VCaP (cell line): ENCODE data around the gene MPDZ.

Source experiments
- H3K27ac ChIP-seq: fragments of 450-650 bp; 2 replicates; pipeline ENCODE4 v1.5.1; 2017
- CTCF ChIP-seq: fragments of 450-650 bp; conservative IDR thresholded peaks from 2 replicates; pipeline ENCODE4 v1.5.1; 2017; ENCODE audit warnings: mild to moderate bottlenecking, moderate library complexity

The MPDZ gene

GRCh38 chr9:13069498-13069897 is 210.0 kb downstream of the MPDZ start:
- H3K27ac ChIP-seq = peak overlapping the region; percentile 95
- TF ChIP-seq CTCF = no peak

GRCh38 chr9:13064676-13065075 is 214.8 kb downstream of the MPDZ start:
- H3K27ac ChIP-seq = no peak overlapping the region
- TF ChIP-seq CTCF = no peak

GRCh38 chr9:13063880-13064459 is 215.5 kb downstream of the MPDZ start:
- no peak overlapping the region for H3K27ac ChIP-seq
- TF ChIP-seq CTCF = no peak

GRCh38 chr9:13061390-13061789 is 218.1 kb downstream of the MPDZ start:
- no peak for TF ChIP-seq CTCF
- H3K27ac ChIP-seq = no peak overlapping the region
